HepG2 (cell line): ENCODE data around the gene HDGFL1.

Source experiments
- CTCF ChIP-seq: sonication (generic); formaldehyde crosslinking; IDR thresholded peaks from 2 replicates; pipeline ENCODE4 v1.5.0; 2020; ENCODE audit warnings: mild to moderate bottlenecking, missing genetic modification reagents, moderate library complexity
- GABPA ChIP-seq, 2 experiments: IDR thresholded peaks; 2 replicates each; pipeline ENCODE4 v1.6.1; 2011 to 2016; ENCODE audit warnings: low read depth in 2 of 2, low read length in 1 of 2, missing biosample characterization in 1 of 2, missing genetic modification characterization in 1 of 2
- JUND ChIP-seq: sonication (generic); formaldehyde crosslinking; IDR thresholded peaks from 2 replicates; pipeline ENCODE4 v1.8.0; 2022; ENCODE audit warnings: mild to moderate bottlenecking, missing genetic modification reagents
- MLX ChIP-seq: IDR thresholded peaks from 2 replicates; pipeline ENCODE4 v1.6.1; 2016
- NPAS2 ChIP-seq: sonication (generic); formaldehyde crosslinking; IDR thresholded peaks from 2 replicates; pipeline ENCODE4 v1.8.0; 2022; ENCODE audit warnings: mild to moderate bottlenecking, missing genetic modification reagents, borderline replicate concordance
- NR2F6 ChIP-seq, 2 experiments: IDR thresholded peaks; 2 replicates each; pipeline ENCODE4 v1.6.1; 2016; ENCODE audit warnings: antibody characterized with exemption in 1 of 2, mild to moderate bottlenecking in 1 of 2
- PBX3 ChIP-seq: sonication (generic); formaldehyde crosslinking; IDR thresholded peaks from 2 replicates; pipeline ENCODE4 v1.8.1; 2023; ENCODE audit warnings: missing genetic modification reagents, inconsistent platforms, borderline replicate concordance
- POLR2A ChIP-seq, 2 experiments: IDR thresholded peaks; 2 replicates each; pipeline ENCODE4 v1.6.1; 2011; ENCODE audit warnings: low read depth in 2 of 2, low read length in 2 of 2, mild to moderate bottlenecking in 1 of 2, moderate library complexity in 1 of 2; ENCODE audit not compliant: insufficient read depth in 1 of 2
- ZNF644 ChIP-seq: IDR thresholded peaks from 2 replicates; pipeline ENCODE4 v1.6.1; 2016; ENCODE audit warnings: low read depth
- ZNF879 ChIP-seq: sonication (generic); formaldehyde crosslinking; IDR thresholded peaks from 2 replicates; pipeline ENCODE4 v1.8.1; 2023; ENCODE audit warnings: missing genetic modification reagents
- ZSCAN5A ChIP-seq: sonication (generic); formaldehyde crosslinking; IDR thresholded peaks from 2 replicates; pipeline ENCODE4 v1.8.0; 2022; ENCODE audit warnings: mild to moderate bottlenecking, missing genetic modification reagents, borderline replicate concordance
- TF ChIP-seq, protein P1 (sequence below): sonication (generic); formaldehyde crosslinking; IDR thresholded peaks from 2 replicates; pipeline ENCODE4 v1.4.0; 2020; ENCODE audit warnings: missing genetic modification reagents

- TF ChIP-seq, protein P1, sequence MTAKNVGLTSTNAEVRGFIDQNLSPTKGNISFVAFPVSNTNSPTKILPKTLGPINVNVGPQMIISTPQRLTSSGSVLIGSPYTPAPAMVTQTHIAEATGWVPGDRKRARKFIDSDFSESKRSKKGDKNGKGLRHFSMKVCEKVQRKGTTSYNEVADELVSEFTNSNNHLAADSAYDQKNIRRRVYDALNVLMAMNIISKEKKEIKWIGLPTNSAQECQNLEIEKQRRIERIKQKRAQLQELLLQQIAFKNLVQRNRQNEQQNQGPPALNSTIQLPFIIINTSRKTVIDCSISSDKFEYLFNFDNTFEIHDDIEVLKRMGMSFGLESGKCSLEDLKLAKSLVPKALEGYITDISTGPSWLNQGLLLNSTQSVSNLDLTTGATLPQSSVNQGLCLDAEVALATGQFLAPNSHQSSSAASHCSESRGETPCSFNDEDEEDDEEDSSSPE (CRISPR knock-in tag): no peak
- TF ChIP-seq CTCF (CRISPR knock-in tag): no peak
- no peak for TF ChIP-seq JUND (CRISPR knock-in tag)
- TF ChIP-seq MLX (CRISPR knock-in tag): no peak
- no peak for TF ChIP-seq ZNF879 (CRISPR knock-in tag)
- no peak for TF ChIP-seq GABPA (IDR thresholded peaks at IDR 0.05; ENCODE audit: low read depth, low read length)
- TF ChIP-seq GABPA (CRISPR knock-in tag; IDR thresholded peaks at IDR 0.05; ENCODE audit: low read depth): no peak
- no peak for TF ChIP-seq PBX3 (CRISPR knock-in tag)
- TF ChIP-seq ZSCAN5A (CRISPR knock-in tag): no peak
- no peak for TF ChIP-seq ZNF644
- no peak for TF ChIP-seq POLR2A (IDR thresholded peaks at IDR 0.05; ENCODE audit: insufficient read depth in 1 of 2, low read depth in 2 of 2, low read length in 2 of 2)
- TF ChIP-seq NR2F6 (IDR thresholded peaks at IDR 0.05): no peak
- TF ChIP-seq NR2F6 (CRISPR knock-in tag; IDR thresholded peaks at IDR 0.05): no peak
- no peak for TF ChIP-seq NPAS2
Measured at GRCh38 chr6:22568854-22569253, 512 bp upstream of the HDGFL1 start.
